Measurements from ENCODE around the gene C10orf90.

Gene C10orf90

DNA sequence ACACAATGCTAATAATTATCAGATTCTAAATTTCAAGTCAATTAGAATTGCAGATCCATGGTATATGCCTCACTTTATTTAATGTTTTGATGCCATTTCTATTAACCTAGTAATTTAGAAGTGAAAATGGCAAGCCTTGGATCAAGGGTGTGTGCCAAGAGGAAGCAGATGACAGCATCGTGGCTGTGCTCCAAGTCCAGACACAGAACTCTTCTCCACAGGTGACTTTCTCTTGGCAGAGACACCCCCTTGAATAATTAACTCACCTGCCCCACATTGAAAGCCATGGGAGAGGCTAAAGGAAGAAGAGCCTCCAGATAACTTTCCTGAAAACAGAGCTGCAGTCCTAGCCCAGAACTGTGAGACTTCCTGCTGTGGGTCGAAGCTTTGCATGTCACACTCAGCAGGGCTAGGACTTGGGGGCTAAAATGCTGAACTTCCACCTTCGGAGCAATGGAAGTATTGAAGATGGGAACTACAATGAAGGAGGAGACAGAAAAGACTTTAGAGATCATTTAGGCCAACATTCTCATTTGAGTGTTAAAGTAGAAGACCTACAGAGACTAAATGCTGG is 996 bp upstream of the C10orf90 start:
- DNase-seq, result no peak

DNA sequence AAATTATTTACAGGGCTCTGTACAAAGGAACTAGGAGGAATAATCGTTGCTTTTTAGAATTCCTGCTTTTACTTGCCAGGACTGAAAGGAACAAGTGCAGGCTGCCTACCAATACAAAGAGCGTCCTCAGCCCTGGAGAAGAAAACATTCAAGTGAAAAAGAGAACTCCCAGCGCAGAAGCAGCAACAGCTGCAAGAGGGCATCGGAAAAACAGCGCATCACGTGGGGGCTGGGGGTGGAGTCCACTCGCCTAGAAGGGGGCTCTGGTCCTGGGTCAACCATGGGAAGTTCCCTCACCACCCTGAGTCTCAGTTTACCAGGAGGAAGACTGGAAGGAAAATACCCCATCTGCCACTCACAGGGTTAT is 385 bp upstream of the C10orf90 start:
- no peak for DNase-seq

DNA sequence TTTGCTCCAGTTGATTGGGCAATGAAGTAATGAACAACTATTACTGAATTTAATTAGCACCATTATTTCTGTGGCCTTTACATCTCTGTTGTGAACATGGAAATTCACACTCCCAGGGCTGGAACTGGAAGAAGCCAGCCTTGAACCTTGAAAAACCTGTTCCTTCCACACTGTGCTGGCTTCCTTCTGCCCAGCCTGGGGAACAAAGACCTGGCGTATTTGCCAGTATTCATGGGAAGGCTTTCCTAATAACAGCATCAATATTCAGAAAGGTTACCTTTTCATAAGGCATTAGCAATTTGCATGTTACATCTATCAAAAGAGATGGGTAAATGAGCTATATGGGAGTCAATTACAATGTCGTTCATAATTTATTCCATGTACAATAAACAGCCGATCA is 1.3 kb downstream of the C10orf90 start:
- DNase-seq, result peak; percentile 5

DNA sequence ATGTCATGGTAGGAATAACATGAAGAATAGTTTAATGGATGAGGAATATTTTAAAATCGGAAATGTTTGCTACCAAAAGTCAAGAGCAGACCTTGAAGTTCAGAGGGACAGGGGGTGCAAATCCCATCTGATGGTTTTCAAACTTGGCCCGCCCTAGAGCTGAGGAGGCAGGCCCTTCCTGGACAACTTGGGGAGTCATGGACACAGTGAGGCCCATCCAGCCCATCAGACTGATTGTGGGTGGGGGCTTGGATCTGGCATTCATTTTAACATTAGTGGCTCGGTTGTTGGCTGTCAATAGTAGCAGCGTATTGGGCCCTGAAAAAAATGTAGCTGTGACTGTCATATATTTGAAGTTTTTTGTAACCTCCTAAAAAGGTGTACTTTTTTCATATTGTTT is 2.0 kb downstream of the C10orf90 start:
- DNase-seq, result no peak

DNA sequence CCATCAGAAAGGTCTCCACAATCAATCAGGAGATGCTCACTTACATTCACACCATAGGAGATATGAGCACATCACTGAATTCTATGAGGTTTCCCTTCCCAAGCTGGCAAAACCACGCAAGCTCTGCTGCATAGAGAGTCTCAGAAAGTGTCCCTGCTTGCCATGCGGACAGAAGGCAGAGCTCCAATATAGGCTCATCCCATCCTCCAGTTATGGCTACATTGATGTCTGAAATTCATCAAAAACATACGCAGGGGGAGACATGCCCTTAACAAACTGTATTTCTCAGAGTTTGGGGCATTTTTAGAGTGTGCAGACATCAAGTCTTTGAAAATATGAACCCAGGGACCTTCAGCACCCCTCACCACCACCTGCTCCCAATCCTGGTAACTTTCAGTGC is 2.9 kb downstream of the C10orf90 start:
- no peak for DNase-seq

- no peak for DNase-seq
Measured at GRCh38 chr10:126665207-126665606, 5.3 kb downstream of the C10orf90 start.

DNA sequence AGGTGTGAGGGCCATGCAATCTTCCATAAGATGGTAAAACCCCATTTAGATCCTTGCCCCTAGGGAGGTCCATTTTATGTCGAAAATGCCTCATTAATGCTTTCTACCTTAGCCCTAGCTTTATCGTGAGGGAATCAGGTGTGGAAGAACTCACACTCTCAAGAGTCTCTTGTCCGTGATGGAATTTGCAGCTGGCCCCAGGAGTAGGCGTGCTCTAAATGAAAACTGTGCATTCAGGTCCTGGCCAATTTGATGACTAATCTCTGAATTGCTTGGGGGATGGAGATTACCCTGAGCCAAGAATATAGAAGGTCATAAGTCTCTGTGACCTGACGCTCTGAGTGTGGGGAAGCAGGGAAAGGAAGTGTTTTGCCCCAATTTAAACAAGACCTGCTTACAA is 6.6 kb downstream of the C10orf90 start:
- DNase-seq, result no peak

DNA sequence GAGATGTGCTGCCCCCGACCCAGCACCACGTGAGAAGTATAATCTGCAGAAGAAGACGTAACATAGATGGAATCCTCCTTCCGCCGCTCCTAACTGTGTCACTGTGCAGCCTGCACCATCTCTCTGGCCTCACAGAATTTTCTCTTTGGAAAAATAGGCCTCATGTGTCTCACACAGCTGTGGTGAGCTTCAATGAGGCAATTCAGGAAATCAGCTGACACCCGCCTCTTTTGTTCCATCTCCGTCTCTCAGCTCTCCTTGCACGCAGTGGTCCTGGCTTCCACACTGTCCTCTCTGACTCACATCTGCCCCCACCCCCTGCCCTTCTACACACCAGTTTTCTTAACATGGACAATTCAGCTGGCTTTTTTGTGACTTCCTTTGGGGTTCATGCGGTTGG is 7.2 kb downstream of the C10orf90 start:
- peak; percentile 9 for DNase-seq

- DNase-seq, result no peak
Measured at GRCh38 chr10:126661841-126662515, 8.5 kb downstream of the C10orf90 start.

DNA sequence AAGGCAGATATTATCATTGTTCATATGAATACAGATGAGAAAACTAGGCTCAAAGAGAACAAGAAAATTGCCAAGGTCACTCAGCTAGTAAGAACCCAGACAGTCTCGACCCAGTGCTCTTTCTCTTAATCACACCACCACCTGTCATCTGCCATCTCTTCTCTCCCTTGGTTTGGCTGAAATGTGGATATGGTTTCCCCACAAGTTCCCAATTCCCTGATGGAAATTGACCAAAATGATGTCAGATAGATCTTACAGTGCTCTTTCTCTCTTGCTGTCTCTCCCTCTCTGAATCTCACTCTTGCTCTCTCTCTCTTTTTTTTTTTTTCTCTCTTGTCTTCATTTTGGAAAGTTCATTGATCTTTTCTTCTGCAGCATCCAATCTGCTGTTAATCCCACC is 9.1 kb downstream of the C10orf90 start:
- no peak for DNase-seq

GRCh38 chr10:126659750-126660149 is 10.7 kb downstream of the C10orf90 start:
- no peak for DNase-seq

- no peak for DNase-seq
Measured at GRCh38 chr10:126658928-126659327, 11.6 kb downstream of the C10orf90 start.

DNA sequence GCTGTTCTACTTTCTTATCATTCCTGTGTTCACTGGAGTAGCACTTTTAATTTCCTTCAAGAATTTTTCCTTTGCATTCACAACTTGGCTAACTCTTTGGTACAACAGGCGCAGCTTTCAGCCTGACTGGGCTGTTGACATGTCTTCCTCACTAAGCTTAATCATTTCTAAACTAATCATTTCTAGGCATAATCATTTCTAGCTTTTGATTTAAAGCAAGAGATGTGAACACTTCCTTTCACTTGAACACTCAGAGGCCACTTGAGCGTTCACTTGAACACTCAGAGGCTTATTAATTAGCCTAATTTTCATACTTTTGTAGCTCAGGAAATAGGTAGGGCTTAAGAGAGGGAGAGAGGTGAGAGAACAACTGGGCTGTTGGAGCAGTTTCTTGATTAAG is 15.9 kb downstream of the C10orf90 start:
- DNase-seq, result no peak

- no peak for DNase-seq
Measured at GRCh38 chr10:126651467-126651866, 19.0 kb downstream of the C10orf90 start.

DNA sequence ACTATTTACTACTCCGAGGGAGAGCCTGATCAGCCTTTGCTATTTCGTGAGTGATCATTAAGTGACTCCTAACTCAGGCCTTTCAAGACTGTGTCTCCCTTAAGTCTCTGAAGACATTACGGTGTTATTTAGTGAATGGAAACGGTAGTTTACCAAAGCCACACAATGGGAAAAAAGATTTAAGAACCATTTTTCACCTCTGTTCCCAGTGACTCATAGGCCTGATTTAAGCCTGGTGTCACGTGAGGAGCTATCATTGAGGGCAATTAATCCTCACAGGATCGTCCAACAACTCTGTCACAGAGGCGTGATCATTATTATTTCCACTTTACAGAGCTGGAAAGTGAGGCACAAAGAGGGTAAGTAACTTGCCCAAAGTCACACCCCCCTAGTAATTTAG is 20.3 kb downstream of the C10orf90 start:
- no peak for DNase-seq

GRCh38 chr10:126647116-126647515 is 23.4 kb downstream of the C10orf90 start:
- DNase-seq, result no peak

DNA sequence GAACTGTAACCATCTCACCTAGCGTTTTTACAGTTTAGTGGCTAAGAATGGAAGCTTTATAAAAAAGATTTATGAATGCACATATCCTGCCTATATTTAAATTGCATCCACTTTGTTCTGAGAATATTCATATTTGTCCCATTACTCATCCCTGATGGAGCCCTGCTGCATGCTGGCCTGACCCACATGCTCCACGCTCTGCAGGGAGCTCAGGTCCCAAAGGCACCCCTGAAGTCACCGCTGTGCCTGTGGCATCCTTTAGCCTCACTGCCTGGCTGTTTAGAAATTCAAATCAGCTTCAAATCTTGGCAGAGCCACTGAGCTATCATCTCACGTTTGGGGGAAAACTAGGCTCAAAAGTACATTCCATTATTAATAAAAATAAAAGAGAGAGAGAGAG is 24.4 kb downstream of the C10orf90 start:
- DNase-seq, result no peak

DNA sequence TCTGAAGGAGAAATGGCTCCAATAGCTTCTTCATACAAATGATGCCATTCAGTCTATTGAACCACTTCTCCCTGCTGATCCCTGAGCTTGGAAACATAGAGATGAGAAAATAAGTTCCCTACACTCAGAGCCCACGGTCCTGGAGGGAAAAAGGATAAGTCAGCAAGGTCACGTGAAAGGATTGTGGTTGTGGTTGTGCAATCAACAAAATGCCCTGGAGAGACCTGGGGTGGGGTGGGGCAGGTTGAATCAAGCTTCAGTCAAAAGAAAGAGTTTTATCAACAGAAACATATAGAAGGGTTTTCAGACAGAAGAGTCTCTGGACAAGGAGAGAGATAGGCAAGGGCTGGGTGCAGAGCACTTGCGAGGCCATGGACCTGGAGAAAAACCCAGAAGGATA is 30.1 kb downstream of the C10orf90 start:
- no peak for DNase-seq

DNA sequence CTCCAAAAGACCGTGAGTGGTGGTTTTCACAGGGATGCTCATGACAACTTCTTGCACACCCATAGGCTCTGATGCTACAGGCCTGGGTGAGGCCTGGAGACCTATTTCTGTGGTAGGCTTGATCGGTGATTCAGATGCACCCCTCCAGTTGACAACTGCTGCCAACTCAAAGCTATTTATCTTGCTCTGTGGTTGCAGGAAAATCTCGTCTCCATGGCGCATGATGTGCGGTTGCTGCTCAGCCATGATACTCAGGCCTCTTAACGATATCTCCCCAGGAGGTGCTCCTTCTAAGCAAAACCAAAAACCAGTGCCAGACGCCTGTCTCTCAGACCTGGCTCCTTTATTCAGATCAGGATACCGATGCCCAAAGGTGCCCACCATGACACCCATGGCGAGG is 31.4 kb downstream of the C10orf90 start:
- DNase-seq, result no peak

DNA sequence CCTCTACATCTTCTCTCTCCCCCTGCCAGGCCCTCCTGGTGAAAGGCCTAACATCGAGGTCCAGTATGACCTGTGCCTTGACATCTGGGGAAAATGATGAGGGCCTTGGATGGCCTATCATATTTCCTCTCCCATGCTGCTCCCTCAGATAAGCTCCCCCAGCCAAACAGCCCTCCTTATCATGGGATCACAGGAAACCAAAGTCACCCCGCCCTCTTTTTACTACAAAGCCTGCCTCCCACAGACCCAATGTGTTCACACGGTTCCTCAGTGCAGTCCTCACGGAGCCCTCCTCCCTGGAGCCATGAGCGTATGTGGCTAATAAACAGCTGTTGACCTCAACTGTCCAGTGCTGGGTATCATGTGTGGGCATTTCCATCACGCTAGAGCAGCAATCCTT is 32.0 kb downstream of the C10orf90 start:
- no peak for DNase-seq

- DNase-seq, result no peak
Measured at GRCh38 chr10:126637501-126637900, 33.0 kb downstream of the C10orf90 start.

DNA sequence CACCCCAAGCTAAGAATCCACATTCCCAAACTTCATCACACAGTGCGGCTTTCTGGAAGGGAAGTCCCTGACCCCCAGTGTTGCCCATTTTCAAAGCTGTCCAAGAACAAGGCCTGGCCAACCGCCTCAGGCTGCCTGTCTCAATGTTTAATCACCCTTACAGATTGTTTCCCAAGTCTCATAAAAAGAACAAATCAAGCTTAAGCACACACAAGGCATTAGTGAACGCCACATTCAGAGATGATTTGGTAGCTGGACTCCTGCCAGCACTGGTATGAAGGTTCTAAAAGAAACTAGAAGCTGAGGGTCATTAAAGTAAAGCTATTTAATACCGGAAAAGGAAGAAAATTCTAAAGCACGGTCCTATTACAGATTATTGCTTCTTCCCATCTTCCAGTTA is 35.6 kb downstream of the C10orf90 start:
- no peak for DNase-seq

DNA sequence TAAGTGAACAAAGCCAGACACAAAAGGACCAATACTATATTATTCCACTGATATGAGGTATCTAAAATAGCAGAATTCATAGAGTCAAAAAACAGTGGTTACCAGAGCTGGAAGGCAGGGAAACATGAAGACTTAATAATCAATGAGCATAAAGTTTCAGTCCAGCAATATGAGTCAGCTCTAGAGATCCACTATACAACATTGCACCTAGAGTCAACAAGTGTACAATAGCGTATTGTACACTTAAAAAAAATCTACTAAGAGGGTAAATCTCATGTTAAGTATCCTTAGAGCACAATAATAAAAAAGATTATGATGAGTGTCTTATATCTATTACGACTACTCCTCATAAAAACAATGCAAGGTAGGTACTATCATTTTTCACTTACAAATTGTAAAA is 36.1 kb downstream of the C10orf90 start:
- DNase-seq, result no peak

GRCh38 chr10:126632705-126633104 is 37.8 kb downstream of the C10orf90 start:
- DNase-seq, result no peak

GRCh38 chr10:126629925-126630624 is 40.4 kb downstream of the C10orf90 start:
- no peak for DNase-seq
